ENCODE measurements around the gene KRT5. TPM values are rescaled to one million over a fixed set of nuclear protein-coding genes. Genes with fewer than 3 reads are reported as not detected.

Gene KRT5
- total RNA-seq, 2 experiments from 2014 or later = not detected

GRCh38 chr12:52551216-52551865 lies 31.1 kb upstream of the KRT5 start:
- ATAC-seq (no peak), DNase-seq (no peak)
- Mint-ChIP-seq H3K4me1 (no peaks in the 10 kb centered on the region), H3K4me3 (no peak overlapping the region), H3K27ac (no peak overlapping the region), H3K36me3 (ENCODE audit: low read depth) (no peaks in the 10 kb centered on the region), H3K9me3 (ENCODE audit: low read depth) (no peaks in the 10 kb centered on the region), H3K27me3 (peaks cover 2% of the 10 kb centered on the region)
- ChIA-PET CTCF (no interaction called here), POLR2A (no interaction called here)
- intact Hi-C loops (cut with DNase I, micrococcal nuclease) = no loop called here

GRCh38 chr12:52546126-52546525 lies 25.9 kb upstream of the KRT5 start:
- Mint-ChIP-seq H3K4me1 (peaks cover 3% of the 10 kb centered on the region), H3K9me3 (ENCODE audit: low read depth) (no peaks in the 10 kb centered on the region), H3K4me3 (no peak overlapping the region), H3K36me3 (ENCODE audit: low read depth) (no peaks in the 10 kb centered on the region), H3K27ac (no peak overlapping the region), H3K27me3 (peaks cover under 1% of the 10 kb centered on the region)
- ChIA-PET CTCF (interaction anchor here (1.2 kb wide), 1 partner anchor 267 kb away, joined by 3 read pairs; no protein-coding TSS in a partner anchor), POLR2A (no interaction called here)
- ATAC-seq (no peak), DNase-seq (no peak)
- intact Hi-C loops (cut with DNase I, micrococcal nuclease) = no loop called here

GRCh38 chr12:52543985-52544883 lies 24.0 kb upstream of the KRT5 start:
- ATAC-seq = no peak
- intact Hi-C loops (cut with DNase I, micrococcal nuclease) = no loop called here
- ChIA-PET POLR2A (no interaction called here), CTCF (interaction anchor here (1.0 kb wide), 1 partner anchor 42 kb away, joined by 3 read pairs; no protein-coding TSS in a partner anchor)
- no peaks in the 10 kb centered on the region for H3K27me3 Mint-ChIP-seq
- H3K9me3 Mint-ChIP-seq (ENCODE audit: low read depth) = no peaks in the 10 kb centered on the region
- no peak overlapping the region for H3K27ac Mint-ChIP-seq
- no peak for DNase-seq
- H3K4me1 Mint-ChIP-seq = peaks cover 3% of the 10 kb centered on the region
- H3K36me3 Mint-ChIP-seq (ENCODE audit: low read depth) = no peaks in the 10 kb centered on the region
- H3K4me3 Mint-ChIP-seq = no peak overlapping the region

- DNase-seq (no peak), ATAC-seq (no peak)
- no peaks in the 10 kb centered on the region for H3K36me3 Mint-ChIP-seq (ENCODE audit: low read depth)
- no peaks in the 10 kb centered on the region for H3K27me3 Mint-ChIP-seq
- ChIA-PET CTCF (no interaction called here), POLR2A (no interaction called here)
- intact Hi-C loops (cut with DNase I, micrococcal nuclease) = no loop called here
- H3K9me3 Mint-ChIP-seq (ENCODE audit: low read depth) = no peaks in the 10 kb centered on the region
- H3K4me1 Mint-ChIP-seq = peaks cover 3% of the 10 kb centered on the region
- no peak overlapping the region for H3K27ac Mint-ChIP-seq
- H3K4me3 Mint-ChIP-seq = no peak overlapping the region
Measured at GRCh38 chr12:52542785-52543318, 22.7 kb upstream of the KRT5 start.

GRCh38 chr12:52542157-52542556 lies 22.0 kb upstream of the KRT5 start:
- no peaks in the 10 kb centered on the region for H3K9me3 Mint-ChIP-seq (ENCODE audit: low read depth)
- no peaks in the 10 kb centered on the region for H3K36me3 Mint-ChIP-seq (ENCODE audit: low read depth)
- DNase-seq (no peak), ATAC-seq (no peak)
- intact Hi-C loops (cut with DNase I, micrococcal nuclease) = no loop called here
- peaks cover 3% of the 10 kb centered on the region for H3K4me1 Mint-ChIP-seq
- H3K4me3 Mint-ChIP-seq = no peak overlapping the region
- no peak overlapping the region for H3K27ac Mint-ChIP-seq
- POLR2A ChIA-PET = no interaction called here
- CTCF ChIA-PET = no interaction called here
- H3K27me3 Mint-ChIP-seq = no peaks in the 10 kb centered on the region

- Mint-ChIP-seq H3K27me3 (no peaks in the 10 kb centered on the region), H3K36me3 (ENCODE audit: low read depth) (no peaks in the 10 kb centered on the region), H3K4me3 (no peak overlapping the region), H3K9me3 (ENCODE audit: low read depth) (no peaks in the 10 kb centered on the region), H3K4me1 (peaks cover 3% of the 10 kb centered on the region), H3K27ac (no peak overlapping the region)
- DNase-seq (no peak), ATAC-seq (no peak)
- CTCF ChIA-PET = no interaction called here
- POLR2A ChIA-PET = no interaction called here
- intact Hi-C loops (cut with DNase I, micrococcal nuclease) = no loop called here
Measured at GRCh38 chr12:52541709-52542108, 21.5 kb upstream of the KRT5 start.

- no peaks in the 10 kb centered on the region for H3K36me3 Mint-ChIP-seq (ENCODE audit: low read depth)
- POLR2A ChIA-PET = no interaction called here
- CTCF ChIA-PET = no interaction called here
- peaks cover 3% of the 10 kb centered on the region for H3K4me1 Mint-ChIP-seq
- no peak overlapping the region for H3K4me3 Mint-ChIP-seq
- H3K27me3 Mint-ChIP-seq = no peaks in the 10 kb centered on the region
- ATAC-seq (no peak), DNase-seq (no peak)
- intact Hi-C loops (cut with DNase I, micrococcal nuclease) = no loop called here
- no peak overlapping the region for H3K27ac Mint-ChIP-seq
- H3K9me3 Mint-ChIP-seq (ENCODE audit: low read depth) = no peaks in the 10 kb centered on the region
Measured at GRCh38 chr12:52540531-52540930, 20.3 kb upstream of the KRT5 start.

- ChIA-PET POLR2A (no interaction called here), CTCF (interaction anchor here (0.9 kb wide), 1 partner anchor 32 kb away, joined by 3 read pairs; no protein-coding TSS in a partner anchor)
- intact Hi-C loops (cut with DNase I, micrococcal nuclease) = no loop called here
- DNase-seq (no peak), ATAC-seq (no peak)
- Mint-ChIP-seq H3K36me3 (ENCODE audit: low read depth) (no peaks in the 10 kb centered on the region), H3K27ac (no peak overlapping the region), H3K4me3 (no peak overlapping the region), H3K4me1 (peaks cover 3% of the 10 kb centered on the region), H3K9me3 (ENCODE audit: low read depth) (no peaks in the 10 kb centered on the region), H3K27me3 (no peaks in the 10 kb centered on the region)
Measured at GRCh38 chr12:52539821-52540173, 19.6 kb upstream of the KRT5 start.

GRCh38 chr12:52539083-52539820 lies 19.1 kb upstream of the KRT5 start:
- DNase-seq (no peak), ATAC-seq (no peak)
- Mint-ChIP-seq H3K4me1 (peaks cover 3% of the 10 kb centered on the region), H3K36me3 (ENCODE audit: low read depth) (no peaks in the 10 kb centered on the region), H3K4me3 (no peak overlapping the region), H3K27me3 (no peaks in the 10 kb centered on the region), H3K27ac (no peak overlapping the region), H3K9me3 (ENCODE audit: low read depth) (no peaks in the 10 kb centered on the region)
- POLR2A ChIA-PET = no interaction called here
- intact Hi-C loops (cut with DNase I, micrococcal nuclease) = no loop called here
- CTCF ChIA-PET = interaction anchor here (0.9 kb wide), 1 partner anchor 33 kb away, joined by 3 read pairs; no protein-coding TSS in a partner anchor

GRCh38 chr12:52537101-52537500 lies 16.9 kb upstream of the KRT5 start:
- Mint-ChIP-seq H3K4me1 (no peaks in the 10 kb centered on the region), H3K27ac (no peak overlapping the region), H3K9me3 (ENCODE audit: low read depth) (no peaks in the 10 kb centered on the region), H3K36me3 (ENCODE audit: low read depth) (no peaks in the 10 kb centered on the region), H3K27me3 (no peaks in the 10 kb centered on the region), H3K4me3 (no peak overlapping the region)
- DNase-seq = no peak
- CTCF ChIA-PET = interaction anchor here (0.6 kb wide), 1 partner anchor 325 kb away, joined by 3 read pairs; no protein-coding TSS in a partner anchor
- intact Hi-C loops (cut with DNase I, micrococcal nuclease) = no loop called here
- no peak for ATAC-seq
- POLR2A ChIA-PET = interaction anchor here (0.6 kb wide), 1 partner anchor 444 kb away, joined by 3 read pairs; no protein-coding TSS in a partner anchor

GRCh38 chr12:52535574-52535973 lies 15.4 kb upstream of the KRT5 start:
- Mint-ChIP-seq H3K36me3 (ENCODE audit: low read depth) (no peaks in the 10 kb centered on the region), H3K9me3 (ENCODE audit: low read depth) (no peaks in the 10 kb centered on the region), H3K4me3 (no peak overlapping the region), H3K27me3 (no peaks in the 10 kb centered on the region), H3K27ac (no peak overlapping the region), H3K4me1 (no peaks in the 10 kb centered on the region)
- ATAC-seq (no peak), DNase-seq (no peak)
- POLR2A ChIA-PET = no interaction called here
- intact Hi-C loops (cut with DNase I, micrococcal nuclease) = no loop called here
- CTCF ChIA-PET = interaction anchor here (0.7 kb wide), 1 partner anchor 381 kb away, joined by 3 read pairs; no protein-coding TSS in a partner anchor

All from activated CD4-positive, alpha-beta T cell treated with anti-CD3 and anti-CD28 coated beads for 36 hours (primary cell).